K562 (cell line): ENCODE measurements around the gene PPP1R14B. TPM values are rescaled to one million over a fixed set of nuclear protein-coding genes. Genes with fewer than 3 reads are reported as not detected.
A peak's percentile ranks its signal among the peaks of the same experiment; 100 is the strongest.

Experiments used
- CREBBP ChIP-seq: IDR thresholded peaks from one replicate; pipeline ENCODE4 v1.6.1; 2012; ENCODE audit warnings: low read depth, mild to moderate bottlenecking, control low read depth, inconsistent platforms, low read length
- DDX20 ChIP-seq: fragments of 450-650 bp; IDR thresholded peaks from 2 replicates; pipeline ENCODE4 v1.6.1; 2016; ENCODE audit warnings: missing genetic modification characterization, low read depth, mild to moderate bottlenecking, missing compliant biosample characterization, moderate library complexity
- DPF2 ChIP-seq: fragments of 450-650 bp; IDR thresholded peaks from 2 replicates; pipeline ENCODE4 v1.6.1; 2016
- FOXA3 ChIP-seq, 2 experiments: fragments of 450-650 bp in 1 of 2; sonication (generic) in 1 of 2; formaldehyde crosslinking; IDR thresholded peaks in 1 of 2; conservative IDR thresholded peaks in 1 of 2; 2 replicates each; pipeline versions ENCODE4 v1.4.0 to v1.8.0; 2020 to 2022; ENCODE audit warnings: mild to moderate bottlenecking in 2 of 2, missing genetic modification reagents in 1 of 2
- HCFC1 ChIP-seq: IDR thresholded peaks from 2 replicates; pipeline ENCODE4 v1.6.1; 2012; ENCODE audit warnings: low read depth, low read length, improper control_type of control experiment
- HDGF ChIP-seq: fragments of 450-650 bp; IDR thresholded peaks from 2 replicates; pipeline ENCODE4 v1.6.1; 2016
- ILF3 ChIP-seq: fragments of 450-650 bp; IDR thresholded peaks from 2 replicates; pipeline ENCODE4 v1.6.1; 2018; ENCODE audit warnings: antibody characterized with exemption, mild to moderate bottlenecking, moderate library complexity, borderline replicate concordance
- IRF2 ChIP-seq: sonication (generic); formaldehyde crosslinking; IDR thresholded peaks from 2 replicates; pipeline ENCODE4 v1.8.1; 2022; ENCODE audit warnings: mild to moderate bottlenecking, missing genetic modification reagents
- KLF6 ChIP-seq: fragments of 250-450 bp; sonication (Bioruptor Pico); IDR thresholded peaks from 2 replicates; pipeline ENCODE4 v1.4.0; 2020; ENCODE audit warnings: mild to moderate bottlenecking, moderate library complexity, borderline replicate concordance
- MAZ ChIP-seq, 2 experiments: fragments of 450-650 bp in 1 of 2; sonication (generic) in 1 of 2; formaldehyde crosslinking; IDR thresholded peaks in 1 of 2; conservative IDR thresholded peaks in 1 of 2; 2 replicates each; pipeline versions ENCODE4 v1.4.0 to v1.5.0; 2020; ENCODE audit warnings: mild to moderate bottlenecking in 1 of 2, missing genetic modification reagents in 1 of 2
- MTA3 ChIP-seq: fragments of 450-650 bp; formaldehyde crosslinking; IDR thresholded peaks from 2 replicates; pipeline ENCODE4 v1.6.1; 2017; ENCODE audit warnings: mild to moderate bottlenecking, borderline replicate concordance
- NFE2L1 ChIP-seq: fragments of 450-650 bp; IDR thresholded peaks from 2 replicates; pipeline ENCODE4 v1.6.1; 2016; ENCODE audit warnings: missing genetic modification characterization, low read depth, mild to moderate bottlenecking, missing compliant biosample characterization, moderate library complexity, borderline replicate concordance
- PPARD ChIP-seq: fragments of 250-450 bp; sonication (Bioruptor Pico); IDR thresholded peaks from 2 replicates; pipeline ENCODE4 v1.8.0; 2022; ENCODE audit warnings: inconsistent platforms, mild to moderate bottlenecking, moderate library complexity
- SMARCA4 ChIP-seq: fragments of 450-650 bp; IDR thresholded peaks from 2 replicates; pipeline ENCODE4 v1.6.1; 2016
- SOX6 ChIP-seq: fragments of 450-650 bp; IDR thresholded peaks from 2 replicates; pipeline ENCODE4 v1.6.1; 2014; ENCODE audit warnings: mild to moderate bottlenecking
- SRSF9 ChIP-seq: fragments of 200-400 bp; formaldehyde crosslinking; IDR thresholded peaks from 2 replicates; pipeline ENCODE4 v1.6.1; 2017; ENCODE audit warnings: low read depth, low read length, borderline replicate concordance
- TAF7 ChIP-seq: fragments of 450-650 bp; IDR thresholded peaks from 2 replicates; pipeline ENCODE4 v1.6.1; 2016; ENCODE audit warnings: missing genetic modification characterization, missing compliant biosample characterization
- TEAD1 ChIP-seq, 2 experiments: fragments of 450-650 bp in 1 of 2; sonication (generic) in 1 of 2; formaldehyde crosslinking; IDR thresholded peaks; 2 replicates each; pipeline versions ENCODE4 v1.4.0 to v1.8.0; 2020 to 2022; ENCODE audit warnings: mild to moderate bottlenecking in 2 of 2, missing genetic modification reagents in 1 of 2
- ZBTB8A ChIP-seq: fragments of 450-650 bp; IDR thresholded peaks from 2 replicates; pipeline ENCODE4 v1.6.1; 2018; ENCODE audit warnings: mild to moderate bottlenecking, moderate library complexity; ENCODE audit not compliant: partially characterized antibody
- ZNF551 ChIP-seq: fragments of 250-450 bp; sonication (Bioruptor Pico); IDR thresholded peaks from 2 replicates; pipeline ENCODE4 v1.5.0; 2021; ENCODE audit warnings: mild to moderate bottlenecking, moderate library complexity
- polyA plus RNA-seq, 8 experiments: library from polyadenylated mRNA; depleted of rRNA in 4 of 8; stranded (reverse) in 5 of 8; unstranded in 3 of 8; fragments of >200 nt; fragmentation: Nextera tagmentation in 2 of 8; fragmentation: Illumina TruSeq in 1 of 8; extraction: Ambion mirVana in 2 of 8; extraction: Trizol in 1 of 8; gene quantifications; 2 replicates each; pipeline versions ENCODE4 v1.2.1 to v1.2.3, GENCODE V29; 2011 to 2014; ENCODE audit warnings: inconsistent platforms in 1 of 8, missing spikeins in 1 of 8
- total RNA-seq, 7 experiments: library from RNA; depleted of rRNA in 6 of 7; stranded (reverse); fragments of >200 nt in 6 of 7; fragmentation: Illumina TruSeq in 2 of 7; extraction: Trizol in 2 of 7; gene quantifications; 2 replicates each; pipeline versions ENCODE4 v1.2.1 to v1.2.3, GENCODE V29; 2011 to 2021; ENCODE audit warnings: low replicate concordance in 1 of 7
- TF ChIP-seq, protein P1 (sequence below), 3 experiments: fragments of 200-800 bp in 1 of 3; fragments of 250-450 bp in 1 of 3; fragments of 450-650 bp in 1 of 3; sonication (Bioruptor Pico) in 1 of 3; sonication (Bioruptor generic) in 1 of 3; formaldehyde crosslinking in 1 of 3; IDR thresholded peaks; 2 replicates each; pipeline versions ENCODE4 v1.6.1 to v1.8.0; 2016 to 2022; ENCODE audit warnings: mild to moderate bottlenecking in 2 of 3, missing genetic modification characterization in 2 of 3, missing compliant biosample characterization in 1 of 3, moderate library complexity in 1 of 3
- TF ChIP-seq, protein P2 (sequence below): sonication (generic); formaldehyde crosslinking; IDR thresholded peaks from 2 replicates; pipeline ENCODE4 v1.8.0; 2022; ENCODE audit warnings: mild to moderate bottlenecking, missing genetic modification reagents
- TF ChIP-seq, protein P3 (sequence below): sonication (generic); formaldehyde crosslinking; IDR thresholded peaks from 2 replicates; pipeline ENCODE4 v1.8.1; 2023; ENCODE audit warnings: mild to moderate bottlenecking, missing genetic modification reagents, moderate library complexity

The PPP1R14B gene
- total and polyA plus RNA-seq, 9 of the 15 experiments (the other 6 are each of a cell fraction or from before 2014, with no cell fraction given) = 7.7 to 566 (median 212) TPM

DNA sequence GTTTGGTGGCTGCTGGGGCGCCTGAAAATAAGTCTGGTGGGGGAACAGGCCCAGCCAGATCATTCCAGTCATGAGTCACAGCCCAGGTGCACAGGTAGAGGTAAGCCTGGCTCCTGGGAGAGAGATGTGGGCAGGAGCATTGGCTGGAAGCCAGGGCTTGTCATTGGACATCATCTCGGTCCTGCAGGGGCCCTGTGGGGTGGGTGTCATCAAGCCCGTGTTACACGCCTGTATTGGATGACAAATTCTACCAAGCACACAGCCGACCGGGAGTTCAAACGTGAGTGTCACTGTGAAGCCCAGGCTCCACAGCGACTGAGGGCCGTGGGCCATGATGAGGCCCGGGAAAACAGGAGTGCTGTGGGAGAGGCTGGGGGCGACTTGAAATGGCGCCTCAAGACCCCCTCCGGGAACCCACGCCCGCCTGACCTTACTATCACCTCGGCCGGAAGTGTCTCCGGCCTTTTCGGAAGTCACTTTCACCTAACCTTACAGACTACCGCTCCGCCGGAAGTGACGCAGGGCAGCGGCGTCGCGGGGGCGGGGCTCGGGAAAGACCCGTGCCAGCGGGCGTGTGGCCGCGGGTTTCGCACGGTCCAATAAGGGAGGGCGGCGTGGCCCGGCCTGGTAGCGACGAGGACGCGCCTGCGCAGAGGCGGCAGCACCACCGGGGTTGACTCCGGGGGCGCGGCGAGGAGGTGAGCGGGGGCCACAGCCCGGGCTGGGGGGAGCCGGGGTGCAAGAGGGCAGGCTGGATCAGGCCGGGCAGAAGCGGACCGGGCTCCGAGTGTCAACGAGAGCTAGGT is 6.1 kb downstream of the PPP1R14B start, which contains the start of gene FKBP2 (continued):
- TF ChIP-seq, protein P1, sequence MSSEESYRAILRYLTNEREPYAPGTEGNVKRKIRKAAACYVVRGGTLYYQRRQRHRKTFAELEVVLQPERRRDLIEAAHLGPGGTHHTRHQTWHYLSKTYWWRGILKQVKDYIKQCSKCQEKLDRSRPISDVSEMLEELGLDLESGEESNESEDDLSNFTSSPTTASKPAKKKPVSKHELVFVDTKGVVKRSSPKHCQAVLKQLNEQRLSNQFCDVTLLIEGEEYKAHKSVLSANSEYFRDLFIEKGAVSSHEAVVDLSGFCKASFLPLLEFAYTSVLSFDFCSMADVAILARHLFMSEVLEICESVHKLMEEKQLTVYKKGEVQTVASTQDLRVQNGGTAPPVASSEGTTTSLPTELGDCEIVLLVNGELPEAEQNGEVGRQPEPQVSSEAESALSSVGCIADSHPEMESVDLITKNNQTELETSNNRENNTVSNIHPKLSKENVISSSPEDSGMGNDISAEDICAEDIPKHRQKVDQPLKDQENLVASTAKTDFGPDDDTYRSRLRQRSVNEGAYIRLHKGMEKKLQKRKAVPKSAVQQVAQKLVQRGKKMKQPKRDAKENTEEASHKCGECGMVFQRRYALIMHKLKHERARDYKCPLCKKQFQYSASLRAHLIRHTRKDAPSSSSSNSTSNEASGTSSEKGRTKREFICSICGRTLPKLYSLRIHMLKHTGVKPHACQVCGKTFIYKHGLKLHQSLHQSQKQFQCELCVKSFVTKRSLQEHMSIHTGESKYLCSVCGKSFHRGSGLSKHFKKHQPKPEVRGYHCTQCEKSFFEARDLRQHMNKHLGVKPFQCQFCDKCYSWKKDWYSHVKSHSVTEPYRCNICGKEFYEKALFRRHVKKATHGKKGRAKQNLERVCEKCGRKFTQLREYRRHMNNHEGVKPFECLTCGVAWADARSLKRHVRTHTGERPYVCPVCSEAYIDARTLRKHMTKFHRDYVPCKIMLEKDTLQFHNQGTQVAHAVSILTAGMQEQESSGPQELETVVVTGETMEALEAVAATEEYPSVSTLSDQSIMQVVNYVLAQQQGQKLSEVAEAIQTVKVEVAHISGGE (CRISPR knock-in tag; IDR thresholded peaks at IDR 0.05) = peak in 2 of 3 experiments; percentile 39 to 83; a peak in 2 of 6 replicates
- TF ChIP-seq ZBTB8A (no peak), IRF2 (CRISPR knock-in tag) (no peak), PPARD (no peak), SMARCA4 (peak; percentile 46; the same call in 1 of the 2 replicates), SRSF9 (no peak), KLF6 (no peak), HCFC1 (peak; percentile 66), TAF7 (tag) (peak; percentile 85), SOX6 (peak; percentile 49), NFE2L1 (tag) (no peak), DDX20 (tag) (no peak), FOXA3 (CRISPR knock-in tag; conservative IDR thresholded peaks at IDR 0.05 in 1 of 2, IDR thresholded peaks at IDR 0.05 in 1 of 2) (peak in 1 of 2 experiments; percentile 57; a peak in 1 of 4 replicates), TEAD1 (CRISPR knock-in tag; IDR thresholded peaks at IDR 0.05) (no peak; a peak in 1 of 4 replicates), HDGF (no peak), ZNF551 (no peak), CREBBP (no peak), ILF3 (no peak), MTA3 (peak; percentile 73; the same call in 1 of the 2 replicates), DPF2 (peak; percentile 59), MAZ (CRISPR knock-in tag; conservative IDR thresholded peaks at IDR 0.05 in 1 of 2, IDR thresholded peaks at IDR 0.05 in 1 of 2) (peak in 1 of 2 experiments; percentile 11; a peak in 2 of 4 replicates)
- TF ChIP-seq, protein P2, sequence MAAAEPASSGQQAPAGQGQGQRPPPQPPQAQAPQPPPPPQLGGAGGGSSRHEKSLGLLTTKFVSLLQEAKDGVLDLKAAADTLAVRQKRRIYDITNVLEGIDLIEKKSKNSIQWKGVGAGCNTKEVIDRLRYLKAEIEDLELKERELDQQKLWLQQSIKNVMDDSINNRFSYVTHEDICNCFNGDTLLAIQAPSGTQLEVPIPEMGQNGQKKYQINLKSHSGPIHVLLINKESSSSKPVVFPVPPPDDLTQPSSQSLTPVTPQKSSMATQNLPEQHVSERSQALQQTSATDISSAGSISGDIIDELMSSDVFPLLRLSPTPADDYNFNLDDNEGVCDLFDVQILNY (CRISPR knock-in tag) = no peak
- TF ChIP-seq, protein P3, sequence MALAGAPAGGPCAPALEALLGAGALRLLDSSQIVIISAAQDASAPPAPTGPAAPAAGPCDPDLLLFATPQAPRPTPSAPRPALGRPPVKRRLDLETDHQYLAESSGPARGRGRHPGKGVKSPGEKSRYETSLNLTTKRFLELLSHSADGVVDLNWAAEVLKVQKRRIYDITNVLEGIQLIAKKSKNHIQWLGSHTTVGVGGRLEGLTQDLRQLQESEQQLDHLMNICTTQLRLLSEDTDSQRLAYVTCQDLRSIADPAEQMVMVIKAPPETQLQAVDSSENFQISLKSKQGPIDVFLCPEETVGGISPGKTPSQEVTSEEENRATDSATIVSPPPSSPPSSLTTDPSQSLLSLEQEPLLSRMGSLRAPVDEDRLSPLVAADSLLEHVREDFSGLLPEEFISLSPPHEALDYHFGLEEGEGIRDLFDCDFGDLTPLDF (CRISPR knock-in tag) = no peak
